Mammary epithelial cell (primary cell): ENCODE measurements around the gene DHRS2.

Experiments used
- EZH2 ChIP-seq: IDR thresholded peaks from 2 replicates; pipeline ENCODE4 v1.6.1; 2012; ENCODE audit warnings: low read length, inconsistent platforms, borderline replicate concordance
- TF ChIP-seq, protein P1 (sequence below), 2 donors: IDR thresholded peaks in 1 of 2; conservative IDR thresholded peaks in 1 of 2; 2 replicates each; pipeline ENCODE4 v1.5.1; 2011 to 2012; ENCODE audit warnings: inconsistent platforms in 2 of 2, low read length in 2 of 2, mild to moderate bottlenecking in 2 of 2, control low read depth in 1 of 2, low read depth in 1 of 2; ENCODE audit not compliant: insufficient read depth in 1 of 2; ENCODE audit errors: extremely low read depth in 1 of 2

- TF ChIP-seq, protein P1, sequence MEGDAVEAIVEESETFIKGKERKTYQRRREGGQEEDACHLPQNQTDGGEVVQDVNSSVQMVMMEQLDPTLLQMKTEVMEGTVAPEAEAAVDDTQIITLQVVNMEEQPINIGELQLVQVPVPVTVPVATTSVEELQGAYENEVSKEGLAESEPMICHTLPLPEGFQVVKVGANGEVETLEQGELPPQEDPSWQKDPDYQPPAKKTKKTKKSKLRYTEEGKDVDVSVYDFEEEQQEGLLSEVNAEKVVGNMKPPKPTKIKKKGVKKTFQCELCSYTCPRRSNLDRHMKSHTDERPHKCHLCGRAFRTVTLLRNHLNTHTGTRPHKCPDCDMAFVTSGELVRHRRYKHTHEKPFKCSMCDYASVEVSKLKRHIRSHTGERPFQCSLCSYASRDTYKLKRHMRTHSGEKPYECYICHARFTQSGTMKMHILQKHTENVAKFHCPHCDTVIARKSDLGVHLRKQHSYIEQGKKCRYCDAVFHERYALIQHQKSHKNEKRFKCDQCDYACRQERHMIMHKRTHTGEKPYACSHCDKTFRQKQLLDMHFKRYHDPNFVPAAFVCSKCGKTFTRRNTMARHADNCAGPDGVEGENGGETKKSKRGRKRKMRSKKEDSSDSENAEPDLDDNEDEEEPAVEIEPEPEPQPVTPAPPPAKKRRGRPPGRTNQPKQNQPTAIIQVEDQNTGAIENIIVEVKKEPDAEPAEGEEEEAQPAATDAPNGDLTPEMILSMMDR (conservative IDR thresholded peaks at IDR 0.05 in 1 of 2, IDR thresholded peaks at IDR 0.05 in 1 of 2; ENCODE audit: extremely low read depth in 1 of 2, insufficient read depth in 1 of 2, low read depth in 1 of 2, low read length in 2 of 2): no peak
- no peak for TF ChIP-seq EZH2
Observed at GRCh38 chr14:23645504-23645811, 9.3 kb downstream of the DHRS2 start.
